Stimulated activated CD4-positive, alpha-beta T cell treated with anti-CD3 and anti-CD28 coated beads, Interleukin-1b, Interleukin-23, amount 100 ng/mL, for 4 hours (primary cell): ENCODE measurements around the gene SPRR5.

Experiments used
- DNase-seq, 2 donors: peaks; one replicate each; pipeline ENCODE4 v3.0.0-alpha.2; 2020; ENCODE audit warnings: low read depth in 2 of 2

Gene SPRR5

DNA sequence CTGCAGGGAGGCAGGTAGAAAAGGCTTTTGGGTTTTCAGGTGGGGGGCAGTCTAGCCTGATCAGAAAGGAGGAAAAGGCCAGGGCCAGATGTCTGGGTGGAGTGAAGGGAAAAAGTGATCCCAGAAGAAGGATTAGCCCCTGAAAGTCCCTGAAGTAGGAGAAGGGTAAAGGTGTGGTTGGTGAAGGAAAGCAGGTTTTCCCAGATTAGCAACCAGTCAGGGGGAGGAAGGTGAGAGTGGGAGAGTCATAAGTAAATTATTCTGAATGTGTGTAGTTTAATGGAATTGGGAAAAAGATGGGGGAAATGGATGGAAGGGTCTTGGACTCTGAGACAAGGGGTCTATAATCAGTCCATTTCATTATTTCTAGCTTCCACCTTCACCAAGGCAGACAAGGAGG, 36.2 kb downstream of the SPRR5 start:
- no peak for DNase-seq

- no peak for DNase-seq
Measured at GRCh38 chr1:152983743-152984142, 36.7 kb downstream of the SPRR5 start, which contains the start of gene SPRR1A. Gene SPRR1A, plus strand, starts transcription at chr1:152984081. Its CDS starts 1,150 bp downstream, at chr1:152985231.

- no peak for DNase-seq
Measured at GRCh38 chr1:152986578-152986977, 39.6 kb downstream of the SPRR5 start.

GRCh38 chr1:152993186-152993585, 46.2 kb downstream of the SPRR5 start:
- DNase-seq = no peak

- DNase-seq = no peak
Measured at GRCh38 chr1:152995842-152996241, 48.8 kb downstream of the SPRR5 start.

DNA sequence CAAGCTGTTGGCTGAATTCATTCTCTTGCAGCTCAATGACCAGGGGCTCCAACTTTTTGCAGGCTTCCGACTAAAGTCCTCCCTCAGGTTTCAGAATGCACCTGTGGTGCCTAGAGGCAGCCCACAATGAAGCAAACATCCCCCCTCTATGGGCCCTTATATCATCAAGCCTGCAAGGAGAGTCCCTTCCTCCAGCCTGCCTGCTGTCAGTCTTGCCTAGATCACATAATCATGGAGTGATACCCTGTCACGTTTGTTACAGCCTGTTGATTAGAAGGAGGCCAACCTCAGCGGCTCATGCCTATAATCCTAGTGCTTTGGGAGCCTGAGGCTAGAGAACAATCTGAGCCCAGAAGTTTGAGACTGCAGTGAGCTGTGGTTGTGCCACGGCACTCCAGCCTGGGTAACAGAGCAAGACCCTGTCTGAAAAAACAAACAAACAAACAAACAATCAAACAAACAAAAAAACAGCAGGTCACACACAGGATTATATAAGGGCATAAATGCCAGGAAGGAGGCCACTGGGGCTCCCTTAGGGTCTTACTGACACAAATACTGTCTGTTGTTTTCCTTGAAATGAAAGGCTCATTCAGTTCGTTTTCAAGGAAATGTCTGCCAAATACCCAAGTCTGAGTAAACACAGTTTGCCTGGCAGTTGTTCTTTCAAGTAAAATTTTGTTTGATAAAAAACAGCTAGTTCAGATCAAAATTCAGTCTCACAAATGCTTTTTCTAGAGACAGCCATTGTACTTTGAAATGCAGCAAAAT, 49.8 kb downstream of the SPRR5 start:
- no peak for DNase-seq

GRCh38 chr1:152997901-152998300, 50.9 kb downstream of the SPRR5 start:
- no peak for DNase-seq

DNA sequence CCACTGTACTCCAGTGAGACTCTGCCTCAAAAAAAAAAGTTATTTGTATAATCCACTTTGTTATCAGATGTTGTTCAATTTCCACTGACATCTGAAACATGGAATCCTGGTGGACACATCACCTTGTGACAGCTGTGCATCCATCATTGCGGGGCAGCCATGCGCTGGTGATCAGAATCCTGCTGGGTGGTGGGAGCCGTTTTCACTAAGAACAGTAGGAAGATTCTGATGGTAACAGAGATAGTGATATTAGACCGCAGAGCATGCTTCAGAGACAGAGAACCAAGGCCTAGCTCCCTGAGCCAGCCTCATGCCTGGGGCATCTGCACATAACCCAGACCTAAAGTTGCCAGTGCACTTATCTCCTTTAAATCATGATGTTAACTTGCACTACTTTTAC, 51.5 kb downstream of the SPRR5 start:
- DNase-seq = no peak
